NCI-H1436 (cell line): ENCODE measurements around the gene GNAT1.

Source experiments
- DNase-seq: peaks from one replicate; lab custom pipeline; 2025; lab: John Stamatoyannopoulos, UW

Gene GNAT1

DNA sequence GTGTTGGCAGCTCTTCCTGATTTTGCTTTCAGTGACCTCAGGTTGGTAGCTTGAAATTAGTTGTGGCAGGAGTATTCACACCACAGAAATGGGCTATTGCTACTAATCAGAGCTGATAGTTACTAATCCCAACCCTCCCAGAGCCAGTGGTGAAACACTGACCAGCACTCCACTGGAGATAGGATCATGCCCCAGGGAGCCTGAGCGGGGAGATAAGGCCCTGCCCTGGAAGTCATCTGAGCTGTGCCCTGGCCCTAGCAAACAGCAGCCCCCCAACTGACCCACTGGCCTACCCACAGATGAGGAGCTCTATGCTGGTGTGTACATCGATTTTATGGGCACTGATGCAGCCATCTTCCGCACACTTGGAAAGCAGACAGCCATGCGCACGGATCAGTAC lies 9.4 kb upstream of the GNAT1 start:
- DNase-seq: no peak

DNA sequence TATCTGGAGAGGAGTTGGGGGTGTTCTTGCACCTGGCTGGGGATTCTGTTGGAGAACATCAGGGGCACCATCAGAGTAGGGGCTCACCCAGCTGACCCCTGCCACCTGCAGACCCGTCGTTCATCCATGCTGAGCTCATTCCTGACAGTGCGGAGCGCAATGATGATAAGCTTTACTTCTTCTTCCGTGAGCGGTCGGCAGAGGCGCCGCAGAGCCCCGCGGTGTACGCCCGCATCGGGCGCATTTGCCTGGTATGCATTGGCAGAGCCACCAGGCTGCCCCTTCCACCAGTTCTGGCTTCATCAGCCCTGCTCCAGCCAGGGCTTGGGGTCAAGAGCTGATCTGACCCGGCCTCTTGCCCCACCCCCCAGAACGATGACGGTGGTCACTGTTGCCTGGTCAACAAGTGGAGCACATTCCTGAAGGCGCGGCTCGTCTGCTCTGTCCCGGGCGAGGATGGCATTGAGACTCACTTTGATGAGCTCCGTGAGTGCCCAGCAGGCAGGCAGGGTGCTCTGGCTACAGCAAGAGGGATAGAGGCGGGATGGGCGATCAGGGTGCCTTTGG lies 8.8 kb upstream of the GNAT1 start:
- DNase-seq: no peak

DNA sequence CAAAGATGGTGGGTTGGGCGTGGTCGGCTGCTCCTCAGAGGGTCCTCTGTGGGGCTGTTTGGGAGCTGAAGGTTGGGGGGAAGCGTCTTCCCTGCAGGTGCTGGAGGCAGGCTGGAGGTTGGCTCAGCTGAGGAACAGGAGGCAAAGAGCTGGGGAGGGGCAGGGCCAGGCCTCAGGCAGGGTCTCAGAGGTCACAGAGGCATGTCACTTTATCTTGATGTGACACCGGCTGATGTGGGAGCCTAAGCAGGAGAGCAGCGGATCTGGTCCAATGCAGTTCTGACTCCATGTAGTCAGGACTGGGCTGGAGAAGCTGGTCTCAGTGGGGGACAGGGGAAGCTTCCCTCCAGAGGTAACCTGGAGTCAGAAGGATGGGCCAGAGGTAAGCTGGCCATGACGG lies 7.7 kb upstream of the GNAT1 start:
- DNase-seq: no peak

GRCh38 chr3:50184242-50184978 lies 7.0 kb upstream of the GNAT1 start:
- DNase-seq: no peak

- no peak for DNase-seq
Measured at GRCh38 chr3:50185230-50185629, 6.2 kb upstream of the GNAT1 start.

GRCh38 chr3:50186096-50186495 lies 5.3 kb upstream of the GNAT1 start:
- DNase-seq: no peak

- DNase-seq: no peak
Measured at GRCh38 chr3:50187750-50188149, 3.7 kb upstream of the GNAT1 start.

GRCh38 chr3:50189274-50189673 lies 2.1 kb upstream of the GNAT1 start:
- DNase-seq: peak; percentile 23

- DNase-seq: no peak
Measured at GRCh38 chr3:50189989-50190388, 1.4 kb upstream of the GNAT1 start.

DNA sequence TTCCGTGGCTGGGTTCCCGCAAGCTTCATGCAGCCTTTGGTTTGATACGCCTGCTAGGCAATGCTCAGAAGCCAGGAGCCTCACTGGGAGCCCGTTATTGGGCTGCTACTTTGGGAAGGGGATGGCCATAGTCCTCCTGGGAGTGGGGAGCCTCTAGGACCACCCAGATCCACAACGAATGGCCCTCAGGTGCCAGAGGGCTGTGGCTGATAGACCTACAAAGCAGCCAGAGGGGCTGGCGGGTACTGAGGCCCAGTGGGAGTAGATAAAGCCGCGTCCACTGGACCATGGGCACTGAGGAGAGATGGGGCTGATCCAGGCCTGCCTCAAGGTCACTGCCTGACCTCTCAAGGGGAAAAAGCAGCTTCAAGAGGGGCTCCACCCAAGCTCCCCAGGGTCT lies 714 bp downstream of the GNAT1 start:
- DNase-seq: no peak

DNA sequence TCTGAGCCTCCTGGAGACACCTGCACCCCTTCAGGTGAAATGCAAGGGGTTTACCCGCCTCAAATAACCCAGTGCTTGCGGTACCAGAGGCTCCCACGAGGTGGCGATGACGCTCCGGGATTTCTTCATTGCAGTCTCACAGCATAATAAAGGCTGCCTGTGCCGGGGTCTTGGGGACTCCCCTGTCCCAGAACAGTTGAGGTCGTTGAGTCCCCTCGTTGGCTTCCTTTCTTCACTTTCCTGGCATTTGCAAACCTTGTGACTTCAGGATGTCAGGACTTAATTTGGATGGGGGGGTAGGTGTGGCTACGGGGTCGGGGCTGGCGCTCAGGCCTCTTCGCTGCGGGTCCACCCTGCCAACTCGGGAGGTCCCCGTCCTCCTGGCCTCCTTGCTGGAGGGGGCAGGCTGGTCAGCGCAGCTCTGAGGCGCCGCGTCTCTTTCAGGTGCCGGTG lies 1.3 kb downstream of the GNAT1 start:
- DNase-seq: no peak

DNA sequence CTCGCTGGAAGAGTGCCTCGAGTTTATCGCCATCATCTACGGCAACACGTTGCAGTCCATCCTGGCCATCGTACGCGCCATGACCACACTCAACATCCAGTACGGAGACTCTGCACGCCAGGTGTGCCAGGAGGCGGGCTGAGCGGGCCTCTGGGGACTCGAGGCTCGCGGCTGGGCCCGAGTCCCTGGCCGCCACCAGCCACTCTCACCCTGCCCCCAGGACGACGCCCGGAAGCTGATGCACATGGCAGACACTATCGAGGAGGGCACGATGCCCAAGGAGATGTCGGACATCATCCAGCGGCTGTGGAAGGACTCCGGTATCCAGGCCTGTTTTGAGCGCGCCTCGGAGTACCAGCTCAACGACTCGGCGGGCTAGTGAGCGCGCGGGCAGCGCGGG lies 1.9 kb downstream of the GNAT1 start:
- DNase-seq: no peak

DNA sequence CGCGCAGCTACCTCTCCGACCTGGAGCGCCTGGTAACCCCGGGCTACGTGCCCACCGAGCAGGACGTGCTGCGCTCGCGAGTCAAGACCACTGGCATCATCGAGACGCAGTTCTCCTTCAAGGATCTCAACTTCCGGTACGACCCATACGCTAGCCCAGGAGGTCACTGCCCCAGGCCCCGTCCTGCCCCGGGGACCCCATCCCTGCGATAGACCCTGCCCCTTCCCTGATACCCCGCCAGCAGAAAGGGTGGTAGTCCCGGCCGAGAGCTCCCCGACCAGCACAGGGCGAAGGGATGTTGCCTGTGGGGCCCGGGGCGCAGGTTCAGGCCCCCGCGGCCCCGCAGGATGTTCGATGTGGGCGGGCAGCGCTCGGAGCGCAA lies 2.3 kb downstream of the GNAT1 start:
- no peak for DNase-seq

DNA sequence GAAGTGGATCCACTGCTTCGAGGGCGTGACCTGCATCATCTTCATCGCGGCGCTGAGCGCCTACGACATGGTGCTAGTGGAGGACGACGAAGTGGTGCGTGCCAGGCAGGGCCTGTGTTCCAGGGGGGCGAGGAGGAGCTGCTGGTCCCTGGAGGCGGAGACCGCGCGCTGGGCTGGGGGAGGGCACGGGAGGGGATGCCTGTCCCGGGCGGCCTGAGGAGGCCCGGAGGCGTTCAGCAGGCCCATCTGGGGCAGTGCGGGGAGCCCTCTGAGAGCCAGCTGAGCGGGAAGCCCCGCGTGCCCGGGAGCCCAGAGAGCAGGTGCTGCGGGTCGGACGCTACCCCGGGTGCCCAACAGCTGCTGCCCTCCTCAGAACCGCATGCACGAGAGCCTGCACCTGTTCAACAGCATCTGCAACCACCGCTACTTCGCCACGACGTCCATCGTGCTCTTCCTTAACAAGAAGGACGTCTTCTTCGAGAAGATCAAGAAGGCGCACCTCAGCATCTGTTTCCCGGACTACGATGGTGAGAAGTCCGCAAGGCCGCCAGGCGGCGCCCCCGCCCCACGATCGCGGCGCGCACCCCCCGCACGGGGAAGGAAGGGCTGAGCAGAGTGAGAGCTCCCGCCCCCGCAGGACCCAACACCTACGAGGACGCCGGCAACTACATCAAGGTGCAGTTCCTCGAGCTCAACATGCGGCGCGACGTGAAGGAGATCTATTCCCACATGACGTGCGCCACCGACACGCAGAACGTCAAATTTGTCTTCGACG lies 2.9 kb downstream of the GNAT1 start:
- DNase-seq: peak; percentile 30

- no peak for DNase-seq
Measured at GRCh38 chr3:50194903-50195500, 3.6 kb downstream of the GNAT1 start.

DNA sequence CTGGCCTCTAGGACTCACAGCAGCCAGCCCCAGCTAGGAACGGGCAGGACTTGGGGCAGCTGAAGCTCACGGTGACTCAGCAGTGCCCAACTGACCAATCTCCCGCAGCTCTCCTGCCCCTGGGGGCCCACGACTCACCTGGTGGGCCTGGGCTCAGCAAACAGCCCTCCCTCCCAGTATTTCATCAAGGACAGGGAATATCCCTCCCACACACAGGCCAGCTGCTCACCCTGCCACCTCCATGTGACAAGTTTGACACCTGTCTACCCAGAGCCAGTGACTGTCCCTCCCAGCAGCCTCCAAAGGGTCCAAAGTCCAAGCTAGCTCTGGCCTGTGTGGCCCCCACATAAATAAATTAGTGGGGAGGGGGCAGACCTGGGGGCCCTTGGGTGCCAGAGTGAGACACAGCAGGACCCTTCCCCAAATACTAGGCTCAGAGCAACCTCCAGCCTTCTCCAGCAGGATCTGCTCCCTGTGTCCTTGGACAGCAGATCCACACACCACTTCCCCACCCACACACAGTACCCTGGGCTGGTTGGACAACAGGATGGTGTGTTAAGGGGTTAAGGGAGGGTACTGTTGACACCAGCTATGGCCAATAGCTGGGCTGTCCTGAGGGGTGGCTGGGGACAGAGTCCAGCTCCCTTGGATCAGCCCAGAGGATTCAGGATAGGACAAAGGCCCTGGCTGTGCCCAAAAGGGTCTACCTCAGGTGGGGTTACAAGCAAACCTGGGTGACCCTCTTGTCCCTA lies 4.3 kb downstream of the GNAT1 start:
- no peak for DNase-seq

DNA sequence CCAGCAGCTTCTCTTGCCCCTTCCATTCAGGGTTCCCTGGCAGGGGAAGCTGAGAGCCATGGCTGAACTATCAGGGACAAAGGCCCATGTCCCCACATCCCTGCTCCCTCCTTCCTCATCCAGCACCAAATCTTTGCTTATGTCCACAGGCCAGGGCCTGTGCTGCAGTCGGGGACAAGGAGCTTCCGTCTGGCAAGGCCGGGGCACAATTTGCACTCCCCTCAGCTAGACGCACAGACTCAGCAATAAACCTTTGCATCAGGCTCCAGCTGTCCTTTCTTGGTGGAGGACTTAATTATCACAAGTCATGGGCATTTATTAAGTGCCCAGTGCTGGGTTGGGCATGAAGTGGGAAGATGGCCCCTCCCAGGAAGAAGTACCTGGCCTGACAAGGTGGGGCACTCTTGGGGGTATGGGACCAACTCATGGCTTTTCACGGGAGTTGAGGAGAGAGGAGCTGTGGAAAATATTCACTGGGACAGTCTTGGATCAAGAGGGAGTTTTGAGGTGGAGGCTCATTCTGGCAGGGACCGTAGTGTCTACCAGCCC lies 4.9 kb downstream of the GNAT1 start:
- no peak for DNase-seq

- no peak for DNase-seq
Measured at GRCh38 chr3:50201573-50202315, 10.3 kb downstream of the GNAT1 start.

- no peak for DNase-seq
Measured at GRCh38 chr3:50202353-50203112, 11.1 kb downstream of the GNAT1 start.

GRCh38 chr3:50203113-50203808 lies 11.9 kb downstream of the GNAT1 start:
- no peak for DNase-seq
